Mucosa of gallbladder (tissue), 1 donor: ENCODE measurements around the gene EHD3. TPM values are rescaled to one million over a fixed set of nuclear protein-coding genes. Genes with fewer than 3 reads are reported as not detected.

Source experiments
- DNase-seq: peaks from one replicate; pipeline ENCODE4 v3.0.0-alpha.2; 2020; ENCODE audit warnings: low spot score
- total RNA-seq: library from RNA; stranded (reverse); gene quantifications from one replicate; pipeline ENCODE4 v1.2.1, GENCODE V29; 2021
- donor health status: DM: no; HTN: no; CAD: no.

The EHD3 gene
- total RNA-seq = 6.7 TPM

GRCh38 chr2:31233741-31234682 lies at the start of gene EHD3:
EHD3 (plus strand) TSS chr2:31234152; CDS start chr2:31234622, 470 bp downstream.
- peak; percentile 86 for DNase-seq

GRCh38 chr2:31187166-31187565 lies 46.8 kb upstream of the EHD3 start:
- no peak for DNase-seq

GRCh38 chr2:31188131-31188530 lies 45.8 kb upstream of the EHD3 start:
- DNase-seq = no peak

GRCh38 chr2:31189141-31189540 lies 44.8 kb upstream of the EHD3 start:
- DNase-seq = no peak

- no peak for DNase-seq
Measured at GRCh38 chr2:31190188-31190587, 43.8 kb upstream of the EHD3 start.

- DNase-seq = no peak
Measured at GRCh38 chr2:31191931-31192330, 42.0 kb upstream of the EHD3 start.

- no peak for DNase-seq
Measured at GRCh38 chr2:31192396-31192795, 41.6 kb upstream of the EHD3 start.

GRCh38 chr2:31192851-31193392 lies 41.0 kb upstream of the EHD3 start:
- DNase-seq = no peak

GRCh38 chr2:31193806-31194205 lies 40.1 kb upstream of the EHD3 start:
- DNase-seq = no peak

- no peak for DNase-seq
Measured at GRCh38 chr2:31196622-31197021, 37.3 kb upstream of the EHD3 start.

GRCh38 chr2:31197166-31197565 lies 36.8 kb upstream of the EHD3 start:
- no peak for DNase-seq

GRCh38 chr2:31197669-31198068 lies 36.3 kb upstream of the EHD3 start:
- no peak for DNase-seq

- no peak for DNase-seq
Measured at GRCh38 chr2:31199206-31199605, 34.7 kb upstream of the EHD3 start.

GRCh38 chr2:31200972-31201371 lies 33.0 kb upstream of the EHD3 start:
- no peak for DNase-seq

- DNase-seq = no peak
Measured at GRCh38 chr2:31202041-31202440, 31.9 kb upstream of the EHD3 start.

- no peak for DNase-seq
Measured at GRCh38 chr2:31202833-31203232, 31.1 kb upstream of the EHD3 start.

GRCh38 chr2:31203916-31204315 lies 30.0 kb upstream of the EHD3 start:
- DNase-seq = no peak

- no peak for DNase-seq
Measured at GRCh38 chr2:31204783-31205182, 29.2 kb upstream of the EHD3 start.

- no peak for DNase-seq
Measured at GRCh38 chr2:31205186-31205585, 28.8 kb upstream of the EHD3 start.

- DNase-seq = no peak
Measured at GRCh38 chr2:31205613-31206012, 28.3 kb upstream of the EHD3 start.

GRCh38 chr2:31207790-31208189 lies 26.2 kb upstream of the EHD3 start:
- no peak for DNase-seq

GRCh38 chr2:31208240-31208639 lies 25.7 kb upstream of the EHD3 start:
- no peak for DNase-seq
